HepG2 (cell line): ENCODE data around the gene UBE2L6. TPM values are rescaled to one million over a fixed set of nuclear protein-coding genes. Genes with fewer than 3 reads are reported as not detected.

ENCODE experiments used
- CEBPG ChIP-seq: IDR thresholded peaks from 2 replicates; pipeline ENCODE4 v1.6.1; 2016
- ETV5 ChIP-seq: IDR thresholded peaks from 2 replicates; pipeline ENCODE4 v1.6.1; 2018; ENCODE audit warnings: missing biosample characterization, missing genetic modification reagents, inconsistent platforms, borderline replicate concordance
- GMEB1 ChIP-seq: sonication (generic); formaldehyde crosslinking; IDR thresholded peaks from 2 replicates; pipeline ENCODE4 v1.5.1; 2020; ENCODE audit warnings: missing genetic modification reagents, mild to moderate bottlenecking, borderline replicate concordance
- HNF1A ChIP-seq, 2 experiments: sonication (generic) in 1 of 2; formaldehyde crosslinking in 1 of 2; IDR thresholded peaks; 2 replicates each; pipeline versions ENCODE4 v1.4.0 to v1.6.1; 2016 to 2020; ENCODE audit warnings: borderline replicate concordance in 1 of 2, low read depth in 1 of 2, mild to moderate bottlenecking in 1 of 2, missing genetic modification reagents in 1 of 2
- HNRNPK ChIP-seq: fragments of 200-400 bp; formaldehyde crosslinking; IDR thresholded peaks from 2 replicates; pipeline ENCODE4 v1.6.1; 2018; ENCODE audit warnings: low read length, low read depth, moderate library complexity, mild to moderate bottlenecking; ENCODE audit not compliant: poor library complexity, severe bottlenecking
- KLF11 ChIP-seq: IDR thresholded peaks from 2 replicates; pipeline ENCODE4 v1.6.1; 2016; ENCODE audit warnings: missing compliant biosample characterization
- MAX ChIP-seq: IDR thresholded peaks from 2 replicates; pipeline ENCODE4 v1.6.1; 2012; ENCODE audit warnings: inconsistent platforms
- RCOR2 ChIP-seq: IDR thresholded peaks from 2 replicates; pipeline ENCODE4 v1.6.1; 2016; ENCODE audit warnings: missing biosample characterization, missing genetic modification reagents
- RNF219 ChIP-seq: sonication (generic); formaldehyde crosslinking; IDR thresholded peaks from 2 replicates; pipeline ENCODE4 v1.5.0; 2020; ENCODE audit warnings: mild to moderate bottlenecking, missing genetic modification reagents
- SP140L ChIP-seq: sonication (generic); formaldehyde crosslinking; IDR thresholded peaks from 2 replicates; pipeline ENCODE4 v1.4.0; 2020; ENCODE audit warnings: missing genetic modification reagents, borderline replicate concordance
- SRSF4 ChIP-seq: fragments of 200-400 bp; formaldehyde crosslinking; IDR thresholded peaks from one replicate; pipeline ENCODE4 v1.6.1; 2018; ENCODE audit warnings: mild to moderate bottlenecking, low read depth, low read length, moderate library complexity; ENCODE audit not compliant: poor library complexity, severe bottlenecking
- TOE1 ChIP-seq: sonication (generic); formaldehyde crosslinking; IDR thresholded peaks from 2 replicates; pipeline ENCODE4 v1.4.0; 2020; ENCODE audit warnings: mild to moderate bottlenecking, missing genetic modification reagents
- ZGPAT ChIP-seq: IDR thresholded peaks from 2 replicates; pipeline ENCODE4 v1.6.1; 2016; ENCODE audit warnings: mild to moderate bottlenecking
- ZNF747 ChIP-seq: sonication (generic); formaldehyde crosslinking; IDR thresholded peaks from 2 replicates; pipeline ENCODE4 v1.8.1; 2023; ENCODE audit warnings: missing genetic modification reagents, mild to moderate bottlenecking, borderline replicate concordance
- polyA plus RNA-seq, 8 experiments: library from polyadenylated mRNA; depleted of rRNA in 3 of 8; stranded (reverse) in 7 of 8; unstranded in 1 of 8; fragments of >200 nt; fragmentation: Illumina TruSeq in 4 of 8; extraction: Trizol in 4 of 8; gene quantifications; 2 replicates each; pipeline versions ENCODE4 v1.2.1 to v1.2.3, GENCODE V29; 2011 to 2016; ENCODE audit warnings: low read depth in 4 of 8, missing spikeins in 1 of 8, mixed read lengths in 1 of 8; ENCODE audit not compliant: insufficient read depth in 1 of 8
- total RNA-seq, 5 experiments: library from RNA; depleted of rRNA; stranded (reverse); fragments of >200 nt; fragmentation: Illumina TruSeq; extraction: Trizol; gene quantifications; 2 replicates each; pipeline ENCODE4 v1.2.3, GENCODE V29; 2016; ENCODE audit warnings: low read depth in 1 of 5

Gene UBE2L6
- total and polyA plus RNA-seq, 2 of the 13 experiments (the other 11 are each of a cell fraction or from before 2014, with no cell fraction given) = 30.3 to 30.4 TPM

GRCh38 chr11:57530596-57531507, 36.6 kb downstream of the UBE2L6 start, which contains the start of gene TIMM10 (continued):
- TF ChIP-seq ZGPAT = peak; percentile 93
- TF ChIP-seq RCOR2 (CRISPR knock-in tag) = no peak
- no peak for TF ChIP-seq KLF11 (CRISPR knock-in tag)
- peak; percentile 53; the same call in 1 of the 2 replicates for TF ChIP-seq HNF1A (IDR thresholded peaks at IDR 0.05; ENCODE audit: low read depth)
- no peak; the same call in 1 of the 2 replicates for TF ChIP-seq HNF1A (CRISPR knock-in tag; IDR thresholded peaks at IDR 0.05; ENCODE audit: borderline replicate concordance)
- no peak for TF ChIP-seq SRSF4
- TF ChIP-seq RNF219 (CRISPR knock-in tag) = peak; percentile 83
- no peak for TF ChIP-seq CEBPG (CRISPR knock-in tag)
- no peak for TF ChIP-seq TOE1
- peak; percentile 80; the same call in 1 of the 2 replicates for TF ChIP-seq GMEB1 (CRISPR knock-in tag)
- TF ChIP-seq ETV5 (CRISPR knock-in tag) = peak; percentile 88; the same call in 1 of the 2 replicates
- TF ChIP-seq ZNF747 (CRISPR knock-in tag) = peak; percentile 62; the same call in 1 of the 2 replicates
- TF ChIP-seq SP140L = no peak
- TF ChIP-seq HNRNPK = no peak
- TF ChIP-seq MAX = peak; percentile 94
